HG03469 (cell line): ENCODE results near the gene PTPRE.

Experiments used
- ATAC-seq: cut with Tn5 transposase; IDR thresholded peaks from one replicate; pipeline ENCODE4 v1.9.1; 2021; ENCODE audit warnings: mild to moderate bottlenecking, moderate library complexity, moderate number of reproducible peaks; ENCODE audit not compliant: unreplicated experiment

The PTPRE gene

DNA sequence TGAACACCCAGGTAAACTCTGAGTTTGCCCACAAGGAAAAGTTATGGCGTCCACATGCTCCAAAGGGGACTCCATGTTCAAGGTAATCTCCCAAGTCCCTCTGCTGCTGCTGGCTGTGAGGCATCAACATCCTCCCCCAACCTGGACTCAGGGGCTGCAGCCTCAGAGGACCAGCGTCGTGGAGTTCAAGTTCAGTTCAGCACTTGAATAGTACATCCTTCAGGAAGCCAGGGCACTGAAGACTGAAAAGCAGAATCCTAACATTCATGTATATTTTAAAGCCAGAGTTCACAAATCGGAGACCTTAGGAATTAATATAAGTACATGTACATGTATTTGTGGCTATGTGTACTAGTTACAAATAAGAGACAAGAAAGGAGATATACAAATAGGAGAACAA is 90.4 kb downstream of the PTPRE start:
- ATAC-seq = no peak

DNA sequence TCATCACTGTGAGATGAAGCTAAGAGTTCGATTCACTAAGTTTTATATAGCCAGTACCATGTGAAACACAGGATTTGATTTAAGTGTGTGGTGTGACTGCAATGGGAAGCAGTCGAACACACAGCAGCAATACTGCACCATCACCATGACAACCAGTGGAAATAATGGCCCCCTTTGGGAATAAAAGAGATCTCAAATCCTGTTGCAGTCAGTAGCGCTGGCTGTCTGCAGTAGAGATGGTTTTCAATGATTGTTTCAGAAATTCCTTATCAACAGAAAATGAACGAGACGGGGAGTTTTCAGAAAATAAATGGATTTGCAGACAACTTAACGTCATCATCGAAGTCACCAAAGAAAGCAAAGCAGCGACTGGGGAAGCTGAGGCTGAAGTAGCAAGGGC is 91.0 kb downstream of the PTPRE start:
- ATAC-seq = no peak

DNA sequence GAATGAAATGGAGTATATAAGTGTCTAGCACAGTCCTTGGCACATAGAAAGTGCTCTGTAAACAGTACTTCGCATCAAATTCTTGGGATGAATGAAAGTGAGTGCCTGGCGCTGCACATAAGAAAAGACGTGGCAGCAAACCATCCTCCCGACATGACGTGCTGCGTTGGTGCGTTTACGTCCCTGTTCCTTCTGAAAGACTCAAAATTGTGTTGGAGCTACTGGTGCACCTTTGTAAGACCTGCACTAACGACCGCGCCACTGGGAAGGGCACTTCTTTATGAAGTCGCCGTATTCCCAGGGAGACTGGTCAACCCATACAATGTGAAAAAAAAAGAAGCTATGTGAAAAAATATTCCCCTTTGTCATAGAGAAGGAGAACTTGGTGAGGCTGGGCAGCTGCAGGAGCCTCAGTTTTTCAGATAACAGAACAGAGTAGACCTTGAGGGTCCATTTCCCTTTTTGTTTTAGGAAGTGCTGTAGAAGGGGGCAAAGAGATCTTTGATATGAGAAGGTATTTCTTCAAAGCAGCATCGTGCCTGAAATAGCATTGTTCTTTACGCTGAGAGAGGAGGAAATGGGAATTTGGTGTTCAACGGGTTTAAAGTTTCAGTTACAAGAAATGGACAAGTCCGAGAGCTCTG is 91.7 kb downstream of the PTPRE start:
- no peak for ATAC-seq

DNA sequence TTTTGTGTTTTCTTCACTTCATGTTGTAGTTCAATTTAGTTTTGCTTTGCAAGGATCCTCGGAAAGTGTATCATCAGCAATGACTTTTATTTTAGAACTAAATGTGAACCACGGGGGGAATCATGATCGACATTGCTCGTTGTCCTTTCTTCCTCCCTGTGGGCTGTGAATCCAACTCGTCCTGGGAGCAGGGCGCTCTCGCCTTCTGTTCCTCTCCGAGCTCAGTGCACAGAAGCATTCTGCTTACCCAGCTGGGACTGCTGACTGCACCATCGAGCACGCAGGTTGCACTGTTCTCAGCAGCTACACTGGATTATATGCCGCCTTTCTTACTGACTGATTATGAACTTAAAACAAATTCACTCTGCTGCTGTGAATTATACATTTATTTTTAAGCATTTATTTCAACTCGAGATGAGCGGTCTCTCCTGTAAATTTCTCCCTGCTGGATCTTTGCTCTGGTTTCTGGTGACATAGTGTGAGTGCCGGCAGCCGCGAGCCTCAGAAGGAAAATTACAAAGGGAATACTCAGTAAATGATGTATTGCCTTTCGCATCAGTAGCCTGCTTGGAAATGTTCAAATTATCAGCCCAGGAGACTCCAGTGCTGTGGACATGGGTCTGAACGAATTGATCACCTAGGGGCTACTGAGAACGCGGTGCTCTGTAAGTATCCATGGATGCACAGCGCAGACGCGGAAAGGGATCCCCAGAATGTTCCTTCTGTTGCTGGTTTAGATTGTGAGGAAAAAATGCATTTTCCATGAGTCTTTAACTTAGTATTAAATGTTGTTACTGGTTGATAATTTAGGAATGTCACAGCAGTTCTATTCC is 92.6 kb downstream of the PTPRE start:
- no peak for ATAC-seq

DNA sequence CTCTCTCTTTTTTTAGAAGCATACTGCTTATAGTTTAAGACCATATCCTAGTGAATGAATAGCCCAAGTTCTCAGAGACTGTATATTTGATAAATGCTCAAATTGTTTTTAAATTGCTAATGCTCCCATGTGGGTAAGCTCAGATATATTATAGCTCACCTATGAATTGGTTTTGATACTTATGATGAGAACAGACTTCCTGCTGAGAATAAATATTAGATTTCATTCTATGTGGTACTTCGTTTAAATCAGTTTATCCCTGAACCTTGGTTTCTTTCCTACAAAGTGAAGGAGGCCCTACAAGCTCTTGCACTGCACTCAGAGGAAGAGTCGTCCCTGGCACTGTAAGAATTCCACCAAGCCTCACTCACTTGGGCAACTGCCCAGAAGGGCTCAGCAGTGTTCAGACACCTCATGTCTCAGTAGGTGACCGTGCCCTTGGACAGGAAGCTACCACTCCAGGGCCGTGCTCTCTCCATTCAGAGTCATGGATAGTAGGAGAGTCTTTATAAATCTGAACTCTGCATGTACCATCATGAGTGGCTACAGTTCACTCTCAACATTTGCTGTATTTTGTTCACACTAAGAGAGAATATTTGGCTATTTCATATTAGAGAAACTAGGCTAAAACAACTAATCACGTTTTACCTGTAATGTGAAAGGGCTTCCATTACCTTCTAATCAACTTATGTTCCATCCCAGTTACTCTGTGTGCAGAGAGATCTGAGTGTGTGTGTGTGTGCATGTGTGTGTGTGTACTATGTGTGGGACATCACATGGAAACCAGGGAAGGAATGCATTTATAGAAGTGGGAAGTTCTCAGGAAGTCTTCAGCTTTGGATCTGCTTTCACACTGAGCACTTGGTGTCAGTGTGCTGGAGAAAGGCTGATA is 93.8 kb downstream of the PTPRE start:
- ATAC-seq = no peak

DNA sequence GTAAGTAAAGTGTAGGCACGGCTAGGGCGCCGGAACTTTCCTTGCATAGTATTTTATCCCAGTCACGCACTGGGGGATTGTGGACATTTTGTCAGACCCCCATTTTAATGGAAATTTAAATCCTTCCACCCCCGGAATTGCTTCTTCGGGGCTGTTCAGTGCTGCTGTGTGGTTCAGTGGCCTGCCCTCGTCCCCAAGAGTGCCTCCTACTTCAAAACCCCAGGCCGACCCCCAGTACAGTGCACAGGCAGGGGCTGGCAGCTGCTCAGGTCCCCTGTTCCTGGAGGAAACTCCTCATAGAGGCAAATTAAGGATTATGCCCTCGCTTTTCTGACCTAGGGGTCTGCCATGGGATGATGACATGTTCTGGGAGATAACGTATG is 94.5 kb downstream of the PTPRE start:
- no peak for ATAC-seq

DNA sequence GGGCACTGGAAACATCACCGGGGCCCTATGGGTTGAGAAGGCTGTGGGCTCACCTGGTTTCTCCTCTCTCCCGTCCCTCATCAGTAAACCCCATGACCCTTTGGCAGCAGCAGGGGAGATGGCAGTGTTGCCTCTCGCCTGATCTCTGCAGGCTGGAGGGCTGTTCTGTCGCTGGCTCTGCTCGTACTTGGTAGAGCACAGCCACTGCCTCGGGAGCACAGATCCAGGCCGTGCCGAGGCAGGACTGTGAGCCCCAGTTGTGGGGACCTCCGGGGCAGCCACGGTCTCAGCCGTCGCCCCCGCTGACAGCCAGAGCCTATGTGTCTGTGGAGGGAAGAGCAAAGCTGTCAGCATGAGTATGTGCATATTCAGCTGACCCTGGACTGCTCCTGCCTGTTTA is 94.9 kb downstream of the PTPRE start:
- ATAC-seq = no peak

DNA sequence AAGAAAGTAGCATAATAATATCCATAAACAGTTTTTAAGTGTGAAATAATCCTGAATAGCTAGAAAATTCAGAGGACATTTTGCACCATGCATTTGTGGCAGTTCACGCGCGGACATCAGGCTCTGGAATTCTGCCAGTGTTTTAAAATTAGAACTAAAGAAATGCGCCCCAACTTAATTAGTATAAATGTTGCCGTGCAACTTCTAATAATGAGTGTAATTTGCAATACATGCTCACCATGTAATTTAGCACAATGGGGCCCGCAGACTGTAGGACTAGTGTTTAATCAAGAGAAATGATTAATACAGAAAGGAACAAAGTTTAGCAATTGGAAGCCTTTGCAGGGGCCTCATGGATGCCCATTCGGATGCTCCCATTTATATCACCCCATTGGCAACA is 96.6 kb downstream of the PTPRE start:
- no peak for ATAC-seq

DNA sequence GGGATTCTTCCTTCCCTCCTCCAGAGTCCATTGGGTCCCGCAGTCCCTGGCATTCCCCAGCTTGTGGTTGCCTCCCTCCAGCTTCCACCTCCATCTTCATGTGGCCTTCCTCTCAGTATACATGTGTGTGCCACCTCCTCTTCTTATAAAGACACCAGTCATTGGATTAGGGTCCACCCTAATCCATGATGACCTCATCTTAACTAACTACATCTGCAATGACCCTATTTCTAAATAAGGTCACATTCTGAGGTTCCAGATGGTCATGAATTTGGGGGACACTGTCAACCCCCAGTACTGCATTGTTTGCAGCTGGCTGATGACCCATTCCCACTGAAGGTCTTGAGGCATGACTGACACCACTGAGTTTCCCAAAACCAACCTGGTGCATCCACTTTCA is 99.0 kb downstream of the PTPRE start:
- ATAC-seq = no peak

DNA sequence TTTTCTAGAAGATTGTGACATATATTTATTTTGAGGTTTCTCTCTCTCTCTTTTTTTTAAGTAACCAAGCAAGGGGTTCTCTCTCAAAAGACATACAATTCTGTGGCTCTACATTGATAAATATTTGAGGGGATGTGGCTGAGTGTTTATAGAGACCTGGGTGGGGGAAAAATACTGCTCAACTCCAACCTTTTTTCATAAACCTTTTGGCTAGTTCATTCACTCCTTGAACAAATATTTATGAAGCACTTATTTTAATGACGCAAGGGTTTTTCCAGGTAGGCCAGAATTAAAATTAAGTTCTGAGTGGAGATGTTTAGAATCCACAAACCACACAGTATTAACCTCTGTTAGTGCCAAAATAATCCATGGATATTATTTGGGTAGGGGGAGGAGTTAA is 100.2 kb downstream of the PTPRE start:
- no peak for ATAC-seq

DNA sequence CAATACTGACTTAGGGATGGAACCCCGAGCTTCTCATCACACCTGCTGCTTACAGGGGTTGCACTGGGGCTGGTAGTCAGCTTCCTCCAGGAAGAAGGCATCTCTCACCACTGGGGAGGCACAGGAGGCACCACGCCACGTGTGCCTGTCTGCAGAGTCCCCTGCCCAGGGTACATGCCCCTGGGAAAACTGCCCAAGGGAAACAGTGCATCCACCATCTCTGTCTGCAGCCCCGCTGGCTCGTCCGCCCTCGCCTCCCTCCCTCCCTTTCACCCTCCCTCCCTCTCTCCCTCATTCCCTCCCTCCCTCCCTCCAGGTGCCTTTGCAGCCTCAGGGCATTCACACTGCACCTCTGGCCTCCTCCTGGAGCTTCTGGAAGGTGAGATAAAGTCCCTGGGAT is 101.1 kb downstream of the PTPRE start:
- ATAC-seq = no peak

DNA sequence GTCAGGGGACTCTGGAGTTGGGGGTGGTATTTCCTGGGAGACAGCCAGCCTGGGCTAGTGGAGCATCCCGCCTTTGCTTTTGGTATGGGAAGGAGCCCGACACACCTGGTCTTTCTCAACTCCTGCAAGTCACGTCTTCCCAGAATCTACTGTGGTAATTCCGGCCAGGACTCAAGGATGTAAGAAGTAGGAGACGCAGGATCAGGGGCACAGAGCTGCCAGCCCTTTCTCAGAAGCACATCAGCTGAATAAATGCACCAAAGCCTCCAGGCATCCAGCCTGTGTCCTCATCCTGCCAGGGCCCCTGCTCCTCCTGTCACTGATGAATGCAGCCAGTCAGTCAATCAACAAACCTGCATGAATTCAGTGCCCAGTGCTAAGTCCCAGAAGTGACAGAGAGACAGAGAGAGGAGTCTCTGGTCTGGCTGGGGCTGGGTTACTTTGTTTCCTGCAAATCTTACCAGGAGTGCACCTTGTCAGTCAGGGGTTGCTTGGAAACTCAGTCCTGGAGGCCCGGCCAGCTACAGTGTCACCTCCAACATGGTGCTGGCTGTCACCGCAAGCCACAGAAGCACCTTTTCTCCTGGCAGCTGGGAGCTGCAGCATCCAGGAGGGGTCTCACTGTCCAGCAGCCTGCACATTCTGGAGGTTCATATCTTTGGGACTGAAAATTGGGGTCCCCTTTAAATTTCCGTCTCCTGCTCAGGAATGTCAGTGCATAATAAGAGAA is 101.8 kb downstream of the PTPRE start:
- no peak for ATAC-seq

DNA sequence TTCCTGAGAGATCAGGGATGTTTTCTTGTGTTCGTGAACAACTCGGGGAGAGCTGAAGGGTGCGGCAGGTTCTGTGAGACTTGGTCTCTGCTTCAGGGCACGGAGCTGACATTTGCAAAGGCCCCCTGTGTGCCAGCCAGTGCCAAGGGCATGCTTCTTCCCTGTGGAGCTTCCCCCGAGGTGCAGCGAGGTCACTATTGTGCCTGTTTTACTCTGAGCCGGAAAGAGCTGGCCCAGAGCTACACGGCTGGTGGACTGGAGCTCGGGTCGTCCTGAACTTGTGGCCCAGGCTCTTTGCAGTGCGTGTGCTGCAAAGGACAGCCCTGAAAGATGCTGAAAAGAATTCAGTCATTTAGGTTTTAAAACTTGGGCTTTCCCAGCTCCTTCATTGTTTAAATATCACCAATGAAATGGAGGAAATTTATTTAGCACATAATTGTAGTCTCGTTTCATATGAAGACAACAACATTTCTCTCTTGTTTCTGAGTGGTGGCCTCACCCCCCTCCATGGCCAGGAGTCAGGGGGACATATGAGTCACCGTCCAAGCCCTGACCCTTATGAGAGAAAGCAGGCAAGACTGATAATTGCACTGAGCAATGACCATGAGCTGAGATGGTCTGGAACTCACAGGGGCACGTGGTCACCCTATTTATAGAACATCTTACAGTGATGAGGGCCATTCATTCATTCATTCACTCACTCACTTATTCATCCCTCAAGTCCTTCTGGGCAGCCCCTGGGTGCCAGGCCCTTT is 102.6 kb downstream of the PTPRE start:
- no peak for ATAC-seq

DNA sequence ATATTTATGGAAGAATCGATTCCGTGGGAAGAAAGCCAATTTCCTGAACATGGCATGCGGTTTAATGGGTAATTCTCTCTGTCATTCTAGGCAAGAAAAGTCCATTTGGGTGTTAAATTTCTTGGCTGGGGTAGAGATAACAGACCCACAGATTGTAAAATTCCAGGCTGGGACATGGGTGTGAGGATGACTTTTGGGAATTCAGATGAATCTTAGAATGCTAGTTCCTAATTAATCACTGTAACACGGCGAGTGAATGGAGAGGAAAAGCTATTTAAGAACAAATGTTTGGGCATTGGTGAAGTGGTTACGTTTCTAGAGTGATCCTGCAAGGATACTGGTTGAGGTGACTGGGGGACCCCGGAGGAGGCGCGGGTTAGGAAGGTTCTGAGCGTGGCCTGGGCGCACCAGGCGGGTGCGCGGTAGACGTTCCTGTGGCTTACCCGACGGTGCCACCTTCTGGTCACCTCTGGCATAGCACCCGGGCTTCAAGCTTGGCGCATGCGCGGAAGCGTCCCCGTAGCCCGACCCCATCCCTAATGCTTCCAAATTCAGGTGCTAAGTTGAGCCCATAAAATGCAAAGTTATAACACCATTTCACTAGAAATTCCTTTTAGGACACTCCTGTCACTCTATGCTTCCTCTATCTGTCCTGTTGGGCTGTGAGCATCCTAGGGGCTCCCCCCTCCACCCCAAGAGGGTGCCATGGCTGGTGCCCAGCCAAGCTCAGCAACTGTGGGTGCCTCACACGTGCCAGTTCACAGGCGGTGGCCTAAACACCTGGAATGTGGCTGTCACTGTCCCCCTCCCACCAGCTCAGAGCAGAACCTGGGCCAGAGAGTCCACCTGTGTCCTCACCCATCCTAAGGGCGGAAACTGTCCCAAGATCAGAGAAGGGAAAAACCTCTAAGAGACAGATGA is 104.4 kb downstream of the PTPRE start:
- ATAC-seq = peak; percentile 72

DNA sequence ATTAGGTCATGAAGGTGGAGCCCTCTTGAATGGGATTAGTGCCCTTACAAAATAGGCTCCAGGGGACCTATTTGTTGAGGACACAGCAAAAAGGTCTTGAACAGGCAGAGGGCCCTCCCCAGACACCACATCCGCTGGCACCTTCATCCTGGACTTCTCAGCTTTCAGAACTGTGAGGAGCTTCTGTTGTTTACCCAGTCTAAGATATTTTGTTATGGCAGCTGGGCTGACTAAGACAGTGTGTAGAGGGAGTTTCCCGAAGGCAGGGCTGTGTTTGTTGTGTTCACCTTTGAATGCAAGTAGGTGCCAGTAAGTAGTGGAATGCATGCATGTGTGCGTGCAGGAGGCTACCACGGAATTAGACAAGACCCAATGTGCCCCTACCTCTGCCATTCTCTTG is 106.7 kb downstream of the PTPRE start:
- no peak for ATAC-seq

DNA sequence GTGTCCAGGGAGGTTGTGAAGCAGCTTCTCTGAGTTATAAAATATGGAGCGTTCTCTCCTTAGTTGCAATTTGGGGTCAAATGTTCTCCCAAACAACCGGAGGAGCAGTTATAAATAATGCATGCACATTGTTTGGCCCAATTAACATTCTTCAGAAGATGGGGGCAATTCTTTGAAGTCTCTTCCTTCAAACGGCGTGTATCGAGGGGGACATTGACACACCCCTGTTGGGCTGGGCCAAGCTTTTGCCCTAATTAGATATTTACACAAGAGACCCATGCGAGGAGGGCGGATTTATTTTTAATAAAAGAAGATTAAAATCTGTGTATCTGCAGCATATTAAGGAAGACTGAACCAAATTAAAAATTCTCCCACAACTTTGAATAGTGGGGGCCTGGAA is 107.3 kb downstream of the PTPRE start:
- ATAC-seq = no peak

DNA sequence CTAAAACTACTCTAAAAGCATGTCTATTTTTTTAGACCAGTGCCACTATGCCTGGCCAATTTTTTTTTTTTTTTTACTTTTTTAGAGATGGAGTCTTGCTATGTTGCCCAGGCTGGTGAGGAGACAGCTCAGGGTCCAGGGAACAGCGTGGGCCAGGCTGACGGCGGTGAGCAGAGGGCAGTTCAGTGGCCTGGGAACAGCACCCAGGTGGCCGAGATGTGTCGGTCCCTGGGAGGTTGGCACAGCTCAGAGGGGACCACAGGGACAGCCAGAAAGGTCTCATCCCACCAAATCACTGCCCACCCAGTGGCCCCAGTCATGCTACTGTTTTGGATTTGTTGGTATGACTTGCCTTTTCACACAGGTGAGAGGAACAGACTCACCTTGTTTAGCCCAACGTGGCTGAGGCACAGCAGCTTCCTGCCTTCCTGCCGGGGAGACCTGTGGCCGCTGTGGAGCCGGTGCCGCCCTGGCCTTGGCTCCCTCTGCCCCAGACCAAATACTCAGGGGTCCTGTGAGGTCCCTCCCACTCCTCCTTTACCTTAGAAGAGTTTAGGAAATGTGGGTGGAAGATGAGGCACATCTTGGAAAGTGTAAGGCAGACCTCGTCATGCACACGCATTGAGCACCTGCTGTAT is 109.6 kb downstream of the PTPRE start:
- no peak for ATAC-seq

DNA sequence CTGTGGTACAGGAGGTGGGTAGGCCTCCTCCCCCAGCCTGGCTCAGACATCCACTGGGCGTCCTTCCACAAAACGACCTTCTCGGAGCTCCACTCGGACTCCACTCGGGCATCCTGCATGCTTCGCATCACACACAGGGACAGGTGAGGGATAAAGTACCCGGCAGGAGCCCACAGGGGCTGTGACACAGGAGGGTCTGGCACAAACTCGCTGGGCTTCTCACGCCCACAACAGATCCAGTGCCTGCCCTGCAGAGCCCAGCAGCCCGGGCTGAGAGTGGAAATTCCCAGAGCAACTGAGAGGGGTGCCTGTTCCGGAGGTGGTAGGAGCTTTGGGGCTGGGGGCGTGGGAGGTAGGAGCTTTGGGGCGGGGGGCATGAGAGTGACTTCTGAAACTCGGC is 110.9 kb downstream of the PTPRE start:
- ATAC-seq = no peak

DNA sequence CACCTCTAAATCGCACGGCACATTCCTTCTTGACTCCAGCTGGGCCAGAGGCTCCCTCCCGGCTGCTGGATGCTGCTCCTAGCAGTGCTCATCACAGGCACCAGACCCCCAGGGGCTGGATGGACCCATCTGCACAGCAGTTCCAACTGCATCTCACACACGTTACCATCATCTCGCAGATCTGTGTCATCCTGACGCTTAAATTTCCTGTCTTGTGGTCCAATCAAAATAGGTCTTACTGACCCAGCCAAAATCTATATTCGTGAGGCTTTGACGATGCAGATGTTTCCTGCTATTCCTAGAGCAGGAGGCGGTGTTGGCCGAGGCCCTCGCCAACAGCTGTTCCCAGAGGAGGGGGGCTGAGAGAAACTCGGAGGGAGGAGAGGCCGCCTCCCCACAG is 111.3 kb downstream of the PTPRE start:
- ATAC-seq = no peak
